Activated T-cell treated with anti-CD3 and anti-CD28 coated beads, Interleukin-2, amount 50 U/mL, for 48 hours (primary cell): ENCODE data around the gene TRIM46.
"Not testable (repeated sequence)": the region's sequence is repeated elsewhere in the genome, so short reads cannot be mapped to it uniquely, and the experiment has no call there.

Source experiments
- DNase-seq, 2 experiments: peaks; one replicate each; pipeline ENCODE4 v3.0.0-alpha.2; 2020

Gene TRIM46

DNA sequence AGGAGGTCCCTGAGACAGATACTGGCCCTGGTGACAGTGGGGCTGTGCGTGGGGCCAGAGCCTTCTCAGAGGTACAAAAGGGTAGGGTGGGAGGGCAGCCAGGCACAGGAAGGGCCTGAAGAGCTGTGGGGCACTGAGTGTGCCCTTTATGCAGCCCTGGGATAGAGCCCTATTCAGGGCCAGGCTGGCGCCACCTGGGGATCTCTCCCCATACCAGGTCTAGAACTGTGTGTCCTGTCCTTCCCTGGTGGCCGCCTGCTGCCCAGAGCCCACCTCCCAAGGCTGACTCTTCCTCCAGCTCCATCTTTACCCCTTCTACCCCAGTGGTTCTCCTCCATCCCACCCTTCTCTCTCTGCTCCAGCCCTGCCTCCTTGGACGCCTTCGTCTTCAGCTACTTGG lies 59.9 kb downstream of the TRIM46 start:
- DNase-seq: not testable (repeated sequence)
